Hematopoietic multipotent progenitor cell treated with erythropoietin and hydrocortisone succinate and interleukin-3 and kit ligand, for 17 days (in vitro differentiated cells): ENCODE measurements around the gene SMURF1.

Source experiments
- DNase-seq: peaks from one replicate; pipeline ENCODE4 v3.0.0-alpha.2; 2015; ENCODE audit warnings: low spot score

The SMURF1 gene

DNA sequence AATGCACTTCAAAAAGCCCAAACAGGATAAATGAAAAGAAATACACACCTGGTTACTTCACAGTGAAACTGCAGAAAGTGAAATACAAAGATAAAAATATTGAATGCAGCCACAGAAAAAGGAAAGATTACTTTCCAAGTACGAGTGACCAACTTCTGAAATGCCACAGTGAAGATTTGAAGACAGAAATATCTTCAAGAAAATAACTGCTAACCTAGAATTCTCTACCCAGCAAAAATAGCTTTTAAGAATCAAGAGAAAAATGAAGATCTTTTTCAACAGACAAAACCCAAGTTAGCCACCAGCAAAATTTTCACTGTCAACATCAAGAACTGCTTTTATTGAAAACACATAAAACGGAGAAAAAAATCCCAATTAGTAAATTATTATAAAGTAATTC is 46.2 kb downstream of the SMURF1 start:
- DNase-seq: no peak

DNA sequence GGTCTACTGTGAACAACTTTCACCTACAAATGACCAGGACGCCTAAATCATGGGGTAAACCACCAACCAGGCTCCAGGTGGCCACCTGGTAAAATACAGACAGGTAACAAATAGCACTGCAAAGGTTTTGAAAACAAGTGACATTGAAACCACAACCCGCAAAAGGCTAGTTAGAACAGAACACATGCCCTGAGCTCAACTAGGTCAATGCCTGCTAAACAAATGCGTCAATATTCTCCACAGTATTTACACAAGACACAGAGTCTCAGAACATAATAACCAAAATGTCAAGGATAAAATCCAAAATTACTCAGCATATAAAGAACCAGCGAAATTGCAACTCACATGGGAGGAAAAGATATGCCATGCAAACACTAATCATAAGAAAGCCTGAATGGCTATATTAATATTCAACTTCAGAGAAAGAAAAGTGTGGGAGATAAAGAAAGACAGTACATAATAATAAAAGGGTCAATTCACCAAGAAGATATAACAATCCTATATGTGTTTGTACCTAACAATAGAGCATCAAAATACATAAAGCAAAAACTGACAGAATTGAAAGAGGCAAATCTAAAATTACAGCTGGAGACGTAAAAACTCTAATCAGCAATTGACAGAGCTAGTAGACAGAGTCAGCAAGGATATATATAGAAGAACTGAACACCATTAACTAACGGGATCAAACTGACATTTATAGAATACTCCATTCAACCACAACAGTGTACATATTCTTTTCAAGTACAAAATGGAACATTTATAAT is 47.6 kb downstream of the SMURF1 start:
- no peak for DNase-seq

DNA sequence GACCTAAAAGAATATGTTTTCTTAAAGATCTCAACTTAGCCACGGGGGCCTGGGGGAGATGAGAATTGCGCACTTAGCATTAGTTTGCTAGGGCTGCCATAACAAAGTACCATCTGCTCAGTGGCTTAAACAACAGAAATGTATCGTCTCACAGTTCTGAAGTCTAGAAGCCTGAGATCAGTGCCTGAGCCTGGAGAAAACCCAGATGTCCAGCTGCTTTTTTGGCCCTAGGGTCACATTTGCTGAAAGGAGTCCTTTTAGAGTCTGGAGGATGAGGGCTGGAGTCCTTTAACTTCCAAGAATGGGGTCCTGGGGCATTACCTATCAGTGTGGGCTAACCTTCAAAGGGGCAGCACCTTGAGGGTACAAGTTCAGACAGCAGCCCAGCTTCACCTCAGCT is 48.2 kb downstream of the SMURF1 start:
- no peak for DNase-seq

DNA sequence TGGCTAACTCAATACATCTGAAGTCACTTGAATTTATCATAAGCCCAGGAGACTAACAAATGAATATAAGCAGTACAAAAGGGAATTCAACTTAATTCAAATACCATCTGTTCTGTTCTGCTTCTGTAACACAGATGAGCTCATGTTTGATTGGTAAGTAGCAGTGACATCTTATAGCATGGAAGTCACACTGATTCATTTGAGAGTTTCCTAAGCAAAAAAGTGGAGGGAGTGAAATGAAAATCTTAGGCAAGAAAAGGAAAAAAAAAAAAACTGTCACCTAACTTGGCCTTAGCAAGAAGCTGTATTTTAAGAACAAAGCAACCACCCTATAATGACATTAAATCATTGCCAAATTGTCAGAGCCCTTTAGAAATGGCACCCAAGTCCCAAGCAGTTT is 49.5 kb downstream of the SMURF1 start:
- DNase-seq: no peak

DNA sequence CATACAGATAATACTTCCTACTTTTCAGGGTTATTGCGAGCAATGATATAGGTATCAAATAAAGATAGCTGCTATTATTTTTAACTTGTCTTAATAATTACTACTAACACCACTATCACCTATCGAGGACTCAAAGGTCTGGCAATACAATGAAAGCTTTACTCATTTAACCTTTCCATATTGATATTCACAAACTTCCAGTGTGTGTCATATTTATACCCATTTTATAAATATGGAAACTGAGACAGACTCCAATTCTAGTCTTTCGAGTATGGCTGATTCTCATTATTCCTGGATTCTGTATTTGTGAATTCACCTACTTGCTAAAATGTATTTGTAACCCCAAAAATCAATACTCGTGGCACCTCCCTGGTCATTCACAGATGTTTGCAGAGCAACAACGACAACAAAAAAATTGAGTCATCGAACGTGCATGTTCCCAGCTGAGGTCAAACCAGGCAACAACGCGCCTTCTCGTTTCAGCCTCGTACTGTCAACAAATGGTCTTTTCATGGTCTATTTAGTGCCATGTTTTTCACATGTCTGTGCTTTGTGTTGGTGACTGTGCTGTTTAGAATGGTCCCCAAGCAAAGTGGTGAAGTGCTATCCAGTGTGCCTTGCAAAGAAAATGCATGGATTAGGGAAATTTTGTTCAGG is 51.7 kb downstream of the SMURF1 start:
- no peak for DNase-seq

DNA sequence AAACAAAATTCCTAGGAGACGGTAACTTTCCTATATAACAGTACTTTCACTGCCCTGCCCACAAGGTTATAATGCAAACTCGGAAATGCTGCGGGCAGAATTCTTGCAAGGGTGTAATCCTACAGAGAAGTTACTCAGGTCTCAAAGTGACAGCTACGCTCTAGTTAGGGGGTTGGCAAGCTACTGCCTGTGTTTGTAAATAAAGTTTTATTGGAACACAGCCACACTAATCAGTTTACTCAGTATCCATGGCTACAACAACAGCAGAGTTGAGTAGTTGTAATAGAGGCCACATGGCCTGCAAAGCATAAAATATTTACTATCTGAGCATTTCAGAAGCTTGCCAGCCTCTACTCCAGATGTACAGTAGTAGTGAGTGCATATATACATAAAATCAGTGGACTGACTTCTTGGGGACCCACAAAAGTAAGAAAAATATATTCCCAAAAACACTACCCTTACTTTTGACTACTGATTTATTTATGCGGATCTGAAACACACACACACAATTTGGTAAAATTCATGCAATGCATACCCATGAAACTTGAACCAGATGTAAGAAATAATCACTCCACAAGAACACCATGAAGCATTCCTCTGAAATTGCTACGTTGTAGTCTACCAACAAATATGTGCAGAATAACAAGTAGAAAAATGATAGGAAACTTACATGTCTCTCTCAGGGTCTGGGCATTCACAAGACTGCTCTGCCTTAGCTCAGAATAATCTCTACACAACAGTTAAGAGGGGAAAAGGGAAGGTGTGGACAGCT is 53.0 kb downstream of the SMURF1 start:
- no peak for DNase-seq

DNA sequence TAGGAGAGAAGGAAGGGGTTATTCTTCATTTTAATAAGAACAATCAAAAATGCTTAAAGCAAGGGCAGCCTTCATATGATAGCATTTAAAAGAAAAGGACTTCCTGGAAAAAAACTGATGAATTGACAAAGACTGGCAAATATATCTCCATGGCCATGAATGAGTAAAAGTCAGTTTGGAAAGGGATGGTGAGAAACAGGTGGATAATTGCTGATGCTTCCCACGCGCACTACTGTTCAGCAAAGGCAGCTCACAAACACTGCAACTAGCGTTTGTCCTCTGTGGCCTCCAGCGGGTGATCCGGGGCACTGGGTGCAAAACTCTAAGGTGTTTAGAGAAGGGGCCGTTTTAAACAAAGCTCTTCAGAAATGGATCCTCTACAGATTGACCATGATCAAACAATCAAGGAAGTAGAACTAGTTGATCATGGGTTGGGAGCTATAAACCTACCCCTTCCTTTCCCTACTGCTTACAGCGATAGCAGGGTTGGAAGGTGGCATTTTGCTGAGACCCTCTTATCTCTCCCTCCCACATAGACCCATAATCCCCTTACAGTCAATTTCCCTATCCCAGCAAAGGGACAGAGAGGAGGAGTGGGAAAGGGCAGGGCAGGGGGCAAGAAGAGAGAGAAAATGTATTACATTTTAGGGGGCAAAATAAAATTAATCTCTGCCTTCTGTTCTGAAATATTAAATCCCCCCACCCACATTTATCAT is 53.8 kb downstream of the SMURF1 start:
- no peak for DNase-seq

DNA sequence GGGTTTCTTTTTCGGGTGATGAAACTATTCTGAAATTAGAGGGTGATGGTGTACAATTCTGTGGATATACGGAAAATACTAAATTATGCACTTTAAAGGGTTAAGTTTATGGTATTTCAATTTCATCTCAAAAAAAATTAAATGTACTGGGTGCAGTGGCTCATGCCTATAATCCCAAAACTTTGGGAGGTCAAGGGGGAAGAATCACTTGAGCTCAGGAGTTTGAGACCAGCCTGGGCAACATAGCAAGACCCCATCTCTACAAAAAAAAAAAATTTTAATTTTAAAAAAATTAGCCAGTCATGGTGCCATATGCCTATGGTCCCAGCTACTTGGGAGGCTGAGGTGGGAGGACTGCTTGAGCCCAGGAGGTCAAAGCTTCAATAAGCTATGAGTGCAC is 57.0 kb downstream of the SMURF1 start:
- no peak for DNase-seq

DNA sequence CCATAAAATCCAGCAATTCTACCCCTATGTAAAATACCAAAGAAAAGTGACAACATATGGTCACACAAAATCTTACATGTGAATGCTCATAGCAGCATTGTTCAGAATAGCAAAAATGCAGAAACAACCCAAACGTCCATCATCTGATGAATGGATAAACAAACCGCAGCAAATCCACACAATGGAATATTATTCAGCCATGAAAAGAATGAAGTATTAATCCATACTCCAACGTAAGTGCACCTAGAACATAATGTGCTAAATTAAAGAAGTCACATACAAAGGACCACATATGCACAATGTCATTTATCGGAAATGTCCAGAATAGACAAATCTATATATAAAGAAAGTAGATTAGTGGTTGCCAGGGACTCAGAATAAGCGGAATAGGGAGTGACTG is 57.4 kb downstream of the SMURF1 start:
- no peak for DNase-seq

DNA sequence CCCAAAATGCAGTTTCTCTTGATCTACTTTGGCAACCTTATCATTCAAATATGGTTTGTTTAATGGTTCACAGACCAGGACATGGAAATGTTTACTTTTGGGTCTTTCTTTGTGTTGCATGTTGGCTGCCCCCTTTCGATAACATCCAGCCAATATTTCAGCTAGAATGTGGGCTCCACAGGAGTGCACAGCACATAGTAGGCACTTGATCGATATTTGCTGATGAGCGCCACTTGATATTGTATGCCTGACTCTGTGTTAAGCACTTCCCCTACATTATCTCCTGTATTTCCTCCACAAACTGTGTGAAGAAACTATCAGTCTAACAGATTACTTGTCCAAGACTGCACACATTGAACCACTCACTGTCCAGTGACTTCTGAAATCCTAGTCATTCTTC is 60.2 kb downstream of the SMURF1 start:
- DNase-seq: no peak

DNA sequence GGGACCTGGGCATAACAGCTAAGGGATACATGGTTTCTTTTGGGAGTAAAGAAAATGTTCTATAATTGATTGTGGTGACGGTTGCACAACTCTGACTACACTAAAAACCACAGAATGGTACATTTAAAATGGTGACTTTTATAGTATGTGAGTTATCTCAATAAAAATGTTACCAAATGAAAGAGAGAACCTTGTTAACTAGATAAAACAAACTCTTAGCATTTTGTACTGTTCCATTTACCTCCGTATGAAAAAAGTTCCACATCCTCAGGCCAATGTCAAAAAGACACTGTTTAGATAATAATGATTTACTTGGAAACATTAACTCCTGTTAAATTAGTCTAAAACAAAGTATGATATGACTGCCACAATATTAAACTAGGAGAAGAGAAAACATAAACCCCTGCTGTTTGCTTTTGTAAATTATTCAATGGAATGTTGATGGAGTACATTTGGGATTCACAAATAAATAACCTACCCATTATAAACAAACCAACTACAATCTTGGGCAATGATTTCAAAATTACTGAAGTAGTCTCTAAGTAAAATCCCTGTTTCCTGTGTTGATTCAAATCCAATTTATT is 60.7 kb downstream of the SMURF1 start:
- no peak for DNase-seq

DNA sequence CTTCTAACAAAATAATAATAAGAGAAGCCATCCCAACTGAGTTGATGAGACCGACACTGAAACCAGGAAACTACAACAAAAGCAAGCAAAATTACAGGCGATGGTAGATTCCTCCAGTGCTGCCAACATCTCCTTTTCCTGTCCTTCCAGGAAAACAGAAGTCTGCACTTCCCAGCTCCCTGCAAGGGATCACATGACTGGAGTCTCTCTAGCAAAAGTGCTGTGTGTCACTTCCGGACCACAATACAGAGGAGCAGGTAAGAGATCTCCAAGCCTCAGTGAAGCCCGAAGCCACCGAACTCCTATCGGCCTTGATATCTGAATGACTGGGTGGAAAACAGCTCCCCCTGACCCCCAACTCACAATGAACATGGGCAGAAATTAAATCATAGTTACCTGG is 63.2 kb downstream of the SMURF1 start:
- DNase-seq: no peak

DNA sequence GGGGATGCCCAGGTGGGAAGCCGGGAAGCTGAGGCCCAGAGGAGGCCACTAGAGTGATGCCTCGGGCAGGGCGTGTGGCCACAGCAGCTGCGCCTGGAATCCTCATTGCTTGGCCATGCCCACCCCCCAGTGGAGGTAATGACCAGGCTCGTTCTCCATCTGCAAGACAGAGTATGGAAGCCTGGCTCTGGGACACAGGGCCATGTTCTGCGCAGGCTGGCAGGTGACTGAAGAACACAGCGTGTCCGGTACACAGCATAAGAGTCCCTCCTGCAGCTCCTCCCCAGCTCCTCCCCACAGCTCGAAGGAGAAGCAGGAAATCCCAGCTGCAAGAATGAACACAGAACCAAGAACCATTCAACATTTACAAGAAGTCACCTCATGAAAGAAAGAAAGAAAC is 64.8 kb downstream of the SMURF1 start:
- no peak for DNase-seq

DNA sequence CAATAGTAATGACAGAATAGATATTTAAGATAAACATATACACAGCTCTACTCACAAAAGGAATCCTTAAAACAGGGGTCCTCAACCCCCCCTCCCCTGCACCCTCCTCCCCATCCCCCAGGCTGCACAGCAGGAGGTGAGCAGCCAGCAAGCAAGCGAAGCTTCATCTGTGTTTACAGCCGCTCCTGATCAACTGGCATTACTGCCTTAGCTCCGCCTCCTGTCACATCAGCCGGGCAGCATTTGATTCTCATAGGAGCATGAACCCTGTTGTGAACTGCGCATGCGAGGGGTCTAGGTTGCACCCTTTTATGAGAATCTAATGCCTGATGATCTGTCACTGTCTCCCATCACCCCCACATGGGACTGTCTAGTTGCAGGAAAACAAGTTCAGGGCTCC is 65.5 kb downstream of the SMURF1 start:
- DNase-seq: no peak

DNA sequence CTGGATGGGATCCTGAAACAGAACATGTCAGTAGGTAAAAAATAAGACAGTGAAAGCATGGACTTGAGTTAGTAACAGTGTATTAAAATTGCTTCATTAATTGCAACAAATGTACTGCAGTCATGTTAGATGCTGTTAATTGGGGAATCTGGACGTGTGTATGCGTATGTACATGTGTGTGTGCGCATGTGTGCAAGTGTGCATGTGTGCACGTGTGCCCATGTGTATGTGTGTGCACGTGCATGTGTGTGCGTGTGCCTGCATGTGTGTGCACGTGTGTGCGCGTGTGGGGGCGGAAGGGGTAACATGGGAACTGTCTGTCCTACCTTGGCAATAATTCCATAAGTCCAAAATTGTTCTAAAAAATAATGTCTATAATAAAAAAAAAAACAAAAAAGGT is 67.3 kb downstream of the SMURF1 start:
- no peak for DNase-seq

DNA sequence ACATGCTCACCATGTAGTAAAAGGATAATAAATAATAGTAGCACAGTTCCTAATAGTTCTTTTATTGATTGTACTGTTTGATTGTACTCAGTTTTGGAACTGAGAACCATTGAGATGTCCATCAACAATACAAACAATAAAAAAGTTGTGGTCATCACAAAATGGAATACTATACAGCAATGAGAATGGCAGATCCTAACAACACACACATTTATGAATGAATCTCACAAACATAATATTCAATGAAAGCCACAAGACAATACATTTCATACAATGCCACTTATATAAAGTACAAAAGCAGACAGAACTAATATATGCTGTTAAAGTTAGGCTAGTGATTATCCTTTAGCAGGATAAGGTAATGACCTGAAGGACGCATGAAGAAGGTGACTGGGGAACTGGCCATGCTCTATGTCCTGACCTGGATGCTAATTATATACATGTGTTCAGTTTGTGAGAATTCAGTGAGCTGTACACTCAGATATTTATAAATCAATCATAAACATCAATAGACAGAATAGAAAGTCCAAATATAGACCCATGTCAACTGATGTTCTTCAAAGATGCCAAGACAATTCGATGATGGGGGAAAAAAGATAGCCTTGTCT is 70.0 kb downstream of the SMURF1 start:
- DNase-seq: no peak

DNA sequence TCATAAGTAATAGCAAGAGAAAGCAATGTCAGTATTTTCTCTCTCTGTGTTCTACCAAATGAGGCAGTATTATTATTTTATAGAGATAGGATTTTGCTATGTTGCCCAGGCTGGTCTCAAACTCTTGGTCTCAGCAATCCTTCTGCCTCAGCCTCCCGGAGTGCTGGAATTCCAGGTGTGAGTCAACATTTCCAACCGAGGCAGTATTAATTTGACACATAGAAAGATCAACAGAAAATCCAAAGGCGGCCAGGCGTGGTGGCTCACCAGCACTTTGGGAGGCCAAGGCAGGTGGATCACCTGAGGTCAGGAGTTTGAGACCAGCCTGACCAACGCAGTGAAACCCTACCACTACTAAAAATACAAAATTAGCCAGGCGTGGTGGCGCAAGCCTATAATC is 71.8 kb downstream of the SMURF1 start:
- DNase-seq: no peak

DNA sequence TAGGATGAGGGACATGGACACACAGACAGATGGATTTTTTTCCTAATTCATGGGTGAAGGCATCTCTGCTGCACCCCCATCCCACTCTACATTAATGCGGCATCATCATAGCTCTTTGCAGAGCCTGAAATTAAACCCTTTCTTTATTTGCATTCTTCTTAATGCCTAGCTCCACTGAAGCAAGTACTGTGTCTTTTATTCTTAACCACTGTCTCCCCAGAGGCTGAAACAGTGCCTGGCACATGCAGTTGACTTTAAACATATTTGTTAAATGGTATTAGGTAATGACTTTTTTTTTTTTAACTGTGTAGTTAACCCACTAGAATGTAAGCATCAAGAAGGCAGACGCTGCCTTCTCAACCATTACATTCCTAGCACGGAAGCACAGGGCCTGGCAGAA is 73.5 kb downstream of the SMURF1 start:
- DNase-seq: no peak

DNA sequence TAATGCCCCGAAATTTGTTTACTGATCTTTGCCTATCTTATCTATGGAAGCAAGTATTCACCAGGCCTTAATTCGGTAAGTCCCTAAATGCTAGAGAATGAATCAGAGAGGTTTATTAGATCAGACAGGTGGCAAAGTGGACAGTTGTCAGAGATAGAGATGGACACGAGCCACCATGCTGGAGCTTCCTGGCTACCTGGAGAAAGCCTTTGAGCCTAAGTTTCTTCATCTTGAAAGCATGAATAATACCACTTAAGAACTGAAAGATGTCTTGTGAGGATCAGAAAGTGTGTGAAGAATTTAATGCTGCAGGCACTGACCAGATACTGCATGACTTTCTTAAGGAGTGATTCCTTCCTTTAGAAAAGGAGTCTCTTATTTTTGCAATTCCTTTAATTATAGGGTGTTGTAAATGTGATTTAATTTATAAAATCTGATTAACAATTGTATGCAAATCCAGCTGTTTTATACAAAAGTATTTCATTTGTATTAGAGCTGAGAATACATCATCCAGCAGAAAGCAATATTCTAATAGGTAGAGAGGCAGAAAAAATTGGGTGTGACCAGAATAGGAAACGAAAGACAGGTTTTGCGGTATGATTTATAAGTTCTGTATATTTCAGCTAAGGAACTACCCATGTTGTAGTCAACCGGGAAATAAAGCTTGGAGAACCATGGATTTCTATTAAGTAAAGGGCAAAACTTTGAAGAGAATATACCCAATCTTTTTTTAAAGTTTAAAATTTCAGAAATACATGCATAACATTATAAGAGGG is 82.7 kb downstream of the SMURF1 start:
- DNase-seq: no peak

DNA sequence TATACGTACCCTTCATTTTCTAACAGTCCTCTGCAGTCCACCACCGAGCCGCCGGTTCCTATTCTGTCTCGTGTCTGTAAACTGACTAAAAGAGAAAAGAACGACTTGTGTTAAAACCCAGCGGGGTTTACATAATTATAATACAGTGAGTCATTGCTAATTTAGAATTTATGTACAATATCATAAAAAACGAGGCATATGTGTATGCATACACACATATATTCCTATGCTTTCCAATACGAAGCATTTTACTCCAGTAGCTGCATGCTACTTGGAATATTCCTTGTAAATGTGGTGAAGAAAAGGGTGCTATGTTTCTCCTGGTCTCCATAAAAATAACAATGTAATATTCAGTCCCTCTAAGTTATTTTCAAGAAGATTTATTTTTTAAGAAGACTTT is 89.1 kb downstream of the SMURF1 start:
- DNase-seq: no peak

DNA sequence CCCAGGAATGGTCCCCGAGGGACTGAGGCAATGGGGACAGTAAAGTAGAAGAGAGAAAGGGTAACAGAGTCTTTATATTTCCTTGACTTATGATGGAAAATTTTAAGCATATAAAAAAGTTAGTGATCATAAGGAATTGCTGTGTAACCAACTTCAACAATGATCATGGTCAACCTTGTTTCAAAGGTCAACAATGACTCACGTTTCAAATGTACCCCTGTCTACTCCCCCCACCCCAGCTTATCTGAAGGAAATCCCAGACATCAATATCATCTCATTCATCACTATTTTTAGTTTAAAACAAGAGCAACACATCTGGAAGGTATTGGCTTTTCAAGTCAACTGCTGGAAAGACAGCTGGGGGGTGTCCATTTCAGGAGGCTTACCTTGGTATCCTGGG is 92.9 kb downstream of the SMURF1 start:
- DNase-seq: no peak
